GM18508 (cell line): ENCODE data around the gene SIGLEC11.
"Not testable (repeated sequence)": the region's sequence is repeated elsewhere in the genome, so short reads cannot be mapped to it uniquely, and the experiment has no call there.

ENCODE experiments used
- ATAC-seq: cut with Tn5 transposase; IDR thresholded peaks from one replicate; pipeline ENCODE4 v1.9.1; 2021; ENCODE audit warnings: moderate number of reproducible peaks; ENCODE audit not compliant: insufficient read depth, unreplicated experiment

SIGLEC11 gene

GRCh38 chr19:49927526-49928264 is 33.3 kb downstream of the SIGLEC11 start:
- ATAC-seq: no peak

GRCh38 chr19:49926515-49926914 is 34.5 kb downstream of the SIGLEC11 start:
- ATAC-seq: no peak

- ATAC-seq: no peak
Measured at GRCh38 chr19:49925486-49925885, 35.5 kb downstream of the SIGLEC11 start.

DNA sequence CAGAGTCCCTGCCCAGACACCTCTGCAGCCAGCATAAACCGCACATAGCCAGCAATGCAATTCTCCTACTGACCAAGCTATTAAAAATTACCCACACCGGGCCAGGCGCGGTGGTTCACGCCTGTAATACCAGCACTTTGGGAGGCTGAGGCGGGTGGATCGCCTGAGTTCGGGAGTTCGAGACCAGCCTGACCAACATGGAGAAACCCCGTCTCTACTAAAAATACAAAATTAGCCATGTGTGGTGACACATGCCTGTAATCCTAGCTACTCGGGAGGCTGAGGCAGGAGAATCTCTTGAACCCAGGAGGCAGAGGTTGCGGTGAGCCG is 36.1 kb downstream of the SIGLEC11 start:
- ATAC-seq: not testable (repeated sequence)

DNA sequence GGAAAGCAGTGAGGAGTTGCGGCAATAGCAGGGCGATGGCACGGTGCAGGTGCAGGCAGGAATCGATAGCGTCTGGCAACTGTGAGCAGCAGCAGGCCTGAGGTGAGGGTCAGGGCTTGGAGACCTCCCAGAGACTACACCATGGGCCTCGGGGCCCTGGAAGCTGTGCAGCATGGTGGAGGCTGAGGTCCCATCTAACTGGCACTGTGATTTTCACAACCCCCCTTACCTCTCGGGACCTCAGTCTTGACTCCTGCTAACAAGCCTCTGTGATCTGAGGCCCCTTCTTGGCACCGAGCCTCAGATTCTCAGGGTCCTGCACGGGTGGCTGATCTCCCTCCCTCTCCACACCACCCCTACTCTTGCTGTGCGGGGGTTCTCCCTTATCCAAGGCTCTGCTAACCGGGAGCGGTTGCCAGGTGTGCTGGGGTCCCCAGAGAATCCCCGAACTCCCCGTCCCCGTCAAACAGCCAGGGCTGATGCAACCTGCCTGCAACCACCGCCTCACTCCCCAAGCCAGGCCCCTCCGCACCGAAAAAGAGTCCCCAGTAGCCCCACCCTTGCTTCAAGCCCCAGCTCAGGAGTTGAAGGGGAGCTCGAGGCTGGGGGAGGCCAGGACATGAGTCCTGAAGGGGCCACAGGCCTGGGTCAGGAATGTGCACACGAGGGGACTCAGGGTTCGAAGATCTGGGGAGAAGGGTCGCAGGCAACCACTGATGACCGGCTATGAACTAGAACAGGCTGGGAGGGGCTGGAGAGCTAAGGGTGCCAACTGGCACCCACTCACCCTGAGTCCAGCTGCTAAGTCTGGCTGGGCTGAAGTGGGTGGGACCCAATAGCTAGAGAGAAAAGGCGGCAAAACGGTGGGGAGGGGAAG is 36.7 kb downstream of the SIGLEC11 start:
- ATAC-seq: no peak

- ATAC-seq: no peak
Measured at GRCh38 chr19:49923055-49924003, 37.6 kb downstream of the SIGLEC11 start.

DNA sequence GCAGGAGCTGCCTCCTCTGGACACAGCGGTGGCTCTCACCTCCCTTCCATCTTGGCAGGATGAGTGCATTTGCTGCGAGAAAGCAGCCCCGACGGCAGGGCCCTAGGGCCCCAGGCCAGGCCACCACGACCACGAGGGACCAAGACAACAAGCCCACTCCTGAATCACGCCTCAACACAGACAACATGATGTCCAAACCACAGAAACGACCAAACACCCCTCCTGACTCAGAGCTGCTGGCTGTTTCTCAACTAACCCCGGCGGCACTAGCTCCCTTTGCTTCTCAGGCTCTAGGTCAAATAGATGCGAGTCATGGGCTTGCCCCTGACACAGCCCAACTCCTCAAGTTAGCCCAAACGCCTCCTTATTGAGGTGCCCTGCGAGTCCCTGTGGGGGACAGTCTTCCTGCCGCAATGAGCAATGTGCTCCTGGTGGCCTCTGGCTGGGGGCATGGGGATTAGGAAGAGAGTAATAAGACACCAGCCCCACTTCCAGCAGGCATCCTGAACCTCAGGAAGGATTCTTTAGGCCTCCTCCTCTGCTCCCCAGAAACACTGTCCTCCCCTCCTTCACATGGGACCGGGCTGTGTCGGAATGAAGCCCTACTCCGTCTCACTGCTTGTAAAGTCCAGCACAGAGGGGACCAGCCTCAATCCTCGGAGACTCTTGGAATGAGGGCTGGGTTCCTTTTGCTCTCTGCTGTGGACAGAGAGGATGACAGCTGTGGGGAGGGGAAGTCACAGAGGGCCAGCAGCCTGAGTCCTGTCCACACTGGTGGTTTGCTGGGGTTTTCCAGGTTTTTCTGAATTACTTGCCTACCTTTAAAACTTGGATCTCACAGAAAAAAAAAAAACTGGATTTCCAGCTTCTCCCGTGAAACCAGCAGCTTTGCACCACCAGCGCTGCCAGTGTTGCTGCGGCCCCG is 38.8 kb downstream of the SIGLEC11 start:
- no peak for ATAC-seq

DNA sequence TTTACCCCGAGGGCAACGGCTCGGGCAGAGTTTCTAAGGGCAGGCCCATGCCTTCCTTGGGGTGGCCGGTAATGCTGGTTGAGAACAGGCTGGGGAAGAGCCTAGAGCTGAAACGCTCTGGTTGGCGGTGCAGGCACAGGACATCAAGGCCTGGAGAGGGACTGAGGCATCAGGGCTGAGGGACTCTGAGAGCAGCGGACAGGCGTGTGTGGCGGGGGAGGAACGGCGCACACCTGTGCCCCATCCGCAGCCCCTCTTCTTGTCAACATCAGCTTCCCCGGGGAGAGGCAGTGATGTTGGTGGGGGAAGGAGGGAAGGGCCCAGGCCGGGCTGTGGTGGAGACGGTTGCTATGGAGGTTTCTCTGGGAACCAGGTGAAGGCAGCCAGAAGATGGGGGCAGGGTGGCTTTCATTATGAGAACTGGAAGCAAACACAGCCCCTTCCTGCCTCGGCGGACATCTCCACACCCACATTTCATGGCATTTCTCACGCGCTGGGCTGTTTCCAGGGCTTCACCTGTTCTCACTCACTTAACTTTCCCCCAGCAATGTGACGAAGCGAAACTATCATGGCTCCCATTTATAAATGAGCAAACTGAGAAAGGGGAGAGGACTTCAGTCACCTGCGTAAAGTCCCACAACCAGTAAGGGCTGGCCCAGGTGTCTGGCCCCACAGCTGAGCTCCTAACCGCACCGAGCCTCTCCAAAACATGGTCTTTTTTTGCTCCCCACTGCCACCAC is 40.2 kb downstream of the SIGLEC11 start:
- ATAC-seq: no peak

- no peak for ATAC-seq
Measured at GRCh38 chr19:49918089-49918488, 42.9 kb downstream of the SIGLEC11 start.

- ATAC-seq: no peak
Measured at GRCh38 chr19:49916839-49917733, 43.9 kb downstream of the SIGLEC11 start.

- no peak for ATAC-seq
Measured at GRCh38 chr19:49915271-49915670, 45.7 kb downstream of the SIGLEC11 start.

GRCh38 chr19:49913720-49914119 is 47.3 kb downstream of the SIGLEC11 start:
- ATAC-seq: no peak

- no peak for ATAC-seq
Measured at GRCh38 chr19:49912965-49913685, 47.8 kb downstream of the SIGLEC11 start.

DNA sequence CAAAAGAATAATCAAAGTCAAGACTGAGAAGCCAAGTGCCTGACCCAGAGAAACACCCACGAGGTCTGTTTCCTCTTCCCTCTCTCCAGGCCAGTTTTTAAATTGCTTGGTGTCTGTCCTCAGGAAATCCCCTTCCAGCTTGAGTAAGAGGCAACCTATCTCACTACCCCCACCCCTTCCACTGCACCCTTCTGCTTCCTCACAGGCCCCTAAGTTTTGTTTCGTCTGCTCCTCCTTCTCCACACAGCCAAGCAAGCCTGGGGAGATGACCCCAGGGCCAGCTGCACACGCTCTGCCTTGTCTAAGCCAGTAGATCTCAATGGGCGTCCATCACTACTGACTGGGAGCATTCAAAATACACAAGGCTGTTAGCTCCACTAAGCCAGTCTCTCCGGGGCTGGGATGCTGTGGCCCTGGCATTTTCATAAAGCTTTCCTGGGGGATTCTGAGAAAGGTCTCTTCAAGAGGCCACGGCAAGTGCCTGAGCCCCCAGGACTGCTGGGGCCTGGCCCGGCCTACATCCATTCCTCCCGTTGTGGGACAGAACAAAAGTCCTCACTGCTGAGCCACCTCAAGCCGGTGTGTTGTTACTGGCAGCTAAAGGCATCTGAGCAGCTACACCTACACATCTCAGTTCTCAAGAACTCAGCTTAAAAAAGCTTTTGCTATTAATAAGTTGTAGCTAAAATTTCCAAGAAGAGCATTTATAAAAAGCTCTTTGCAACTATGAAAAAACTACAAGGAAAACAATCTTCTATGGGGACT is 49.4 kb downstream of the SIGLEC11 start:
- ATAC-seq: no peak

DNA sequence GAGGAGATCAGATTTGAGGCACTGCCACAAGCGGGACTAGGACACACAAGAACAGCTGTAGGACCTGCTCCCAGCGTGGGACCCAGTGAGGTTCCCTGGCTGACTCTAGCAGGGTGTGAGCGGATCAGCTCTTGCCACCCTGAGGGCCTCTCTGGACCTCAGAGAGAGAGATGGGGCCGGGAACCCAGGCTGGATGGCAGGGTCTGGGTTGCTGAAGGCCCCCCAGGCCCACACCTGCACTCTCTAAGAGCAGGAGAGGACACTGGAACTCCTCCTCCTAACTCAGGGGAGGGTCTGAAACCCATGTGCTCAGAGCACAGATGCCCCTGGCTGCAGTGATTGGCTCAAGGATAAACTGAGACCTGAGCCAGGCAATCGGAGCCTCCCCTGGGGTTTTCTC is 50.8 kb downstream of the SIGLEC11 start:
- no peak for ATAC-seq
